ENCODE data around the gene DIPK2A.

The DIPK2A gene

GRCh38 chr3:143974271-143975238 is 2.9 kb downstream of the DIPK2A start:
- DNase-seq (ENCODE audit: low read depth in 2 of 2), result no peak

- DNase-seq (ENCODE audit: low read depth in 2 of 2), result no peak
Observed at GRCh38 chr3:143975554-143976152, 4.0 kb downstream of the DIPK2A start.

GRCh38 chr3:143977341-143978262 is 6.0 kb downstream of the DIPK2A start:
- DNase-seq (ENCODE audit: low read depth in 2 of 2), result no peak

GRCh38 chr3:143978263-143978631 is 6.6 kb downstream of the DIPK2A start:
- DNase-seq (ENCODE audit: low read depth in 2 of 2), result no peak

- DNase-seq (ENCODE audit: low read depth in 2 of 2), result no peak
Observed at GRCh38 chr3:143979041-143979440, 7.4 kb downstream of the DIPK2A start.

GRCh38 chr3:143979813-143980212 is 8.2 kb downstream of the DIPK2A start:
- DNase-seq (ENCODE audit: low read depth in 2 of 2), result no peak

- no peak for DNase-seq (ENCODE audit: low read depth in 2 of 2)
Observed at GRCh38 chr3:143988306-143988705, 16.7 kb downstream of the DIPK2A start.

- DNase-seq (ENCODE audit: low read depth in 2 of 2), result no peak
Observed at GRCh38 chr3:143989461-143989860, 17.8 kb downstream of the DIPK2A start.

GRCh38 chr3:143991713-143992112 is 20.1 kb downstream of the DIPK2A start:
- DNase-seq (ENCODE audit: low read depth in 2 of 2), result no peak

- DNase-seq (ENCODE audit: low read depth in 2 of 2), result no peak
Observed at GRCh38 chr3:143998266-143998665, 26.6 kb downstream of the DIPK2A start.

- DNase-seq (ENCODE audit: low read depth in 2 of 2), result no peak
Observed at GRCh38 chr3:144003051-144003450, 31.4 kb downstream of the DIPK2A start.

GRCh38 chr3:144010371-144010770 is 38.7 kb downstream of the DIPK2A start:
- DNase-seq (ENCODE audit: low read depth in 2 of 2), result no peak

GRCh38 chr3:144011251-144011799 is 39.7 kb downstream of the DIPK2A start:
- DNase-seq (ENCODE audit: low read depth in 2 of 2), result no peak

- DNase-seq (ENCODE audit: low read depth in 2 of 2), result no peak
Observed at GRCh38 chr3:144015133-144015532, 43.5 kb downstream of the DIPK2A start.

GRCh38 chr3:144018776-144019175 is 47.2 kb downstream of the DIPK2A start:
- DNase-seq (ENCODE audit: low read depth in 2 of 2), result no peak
